GM10266 (cell line): Measurements from ENCODE around the gene JAZF1.

Experiments used
- DNase-seq: peaks from one replicate; pipeline ENCODE4 v3.0.0; 2012; ENCODE audit errors: extremely low spot score
- CTCF ChIP-seq: IDR thresholded peaks from 2 replicates; pipeline ENCODE4 v1.5.1; 2012; ENCODE audit warnings: mild to moderate bottlenecking, low read depth; ENCODE audit not compliant: control insufficient read depth, insufficient read depth; ENCODE audit errors: missing control alignments

The JAZF1 gene

GRCh38 chr7:27793780-27794179 lies 386.8 kb downstream of the JAZF1 start:
- no peak for TF ChIP-seq CTCF
- no peak for DNase-seq

GRCh38 chr7:27788437-27788836 lies 392.2 kb downstream of the JAZF1 start:
- no peak for DNase-seq
- no peak for TF ChIP-seq CTCF

GRCh38 chr7:27784399-27785053 lies 396.1 kb downstream of the JAZF1 start:
- peak; percentile 47 for TF ChIP-seq CTCF
- peak; percentile 6 for DNase-seq

- no peak for DNase-seq
- TF ChIP-seq CTCF = no peak
These were observed 397.7 kb downstream of the JAZF1 start for GRCh38 chr7:27782849-27783248.

GRCh38 chr7:27781188-27781587 lies 399.4 kb downstream of the JAZF1 start:
- no peak for TF ChIP-seq CTCF
- no peak for DNase-seq
